Frontal cortex (tissue), 4 donors: ENCODE results near the gene CGN. TPM values are rescaled to one million over a fixed set of nuclear protein-coding genes. Genes with fewer than 3 reads are reported as not detected.

Experiments
- DNase-seq, 2 donors: peaks; one replicate each; pipeline ENCODE4 v3.0.0; 2012; ENCODE audit warnings: low spot score in 2 of 2
- FAIRE-seq: peaks from 2 replicates; lab custom pipeline; 2012; peaks lifted over from hg19 to GRCh38; lab: Jason Lieb, UNC
- total RNA-seq: library from RNA; depleted of rRNA; stranded (reverse); fragments of >200 nt; gene quantifications from one replicate; pipeline ENCODE4 v1.2.3, GENCODE V29; 2014
- donor health status: control.
- donor health status: control.
- donor health status: control.

CGN gene
- total RNA-seq, 1 donor from 2014 or later, result 2.0 TPM

GRCh38 chr1:151495316-151495715 lies 15.9 kb upstream of the CGN start:
- FAIRE-seq, result peak; percentile 87
- DNase-seq, result no peak

GRCh38 chr1:151499365-151499764 lies 11.8 kb upstream of the CGN start:
- no peak for FAIRE-seq
- DNase-seq, result no peak

- DNase-seq, result no peak
- FAIRE-seq, result no peak
Measured at GRCh38 chr1:151499930-151500329, 11.3 kb upstream of the CGN start.

- FAIRE-seq (no peak), DNase-seq (no peak)
Measured at GRCh38 chr1:151501474-151501873, 9.7 kb upstream of the CGN start.

- no peak for DNase-seq
- FAIRE-seq, result no peak
Measured at GRCh38 chr1:151502035-151502700, 9.0 kb upstream of the CGN start.

DNA sequence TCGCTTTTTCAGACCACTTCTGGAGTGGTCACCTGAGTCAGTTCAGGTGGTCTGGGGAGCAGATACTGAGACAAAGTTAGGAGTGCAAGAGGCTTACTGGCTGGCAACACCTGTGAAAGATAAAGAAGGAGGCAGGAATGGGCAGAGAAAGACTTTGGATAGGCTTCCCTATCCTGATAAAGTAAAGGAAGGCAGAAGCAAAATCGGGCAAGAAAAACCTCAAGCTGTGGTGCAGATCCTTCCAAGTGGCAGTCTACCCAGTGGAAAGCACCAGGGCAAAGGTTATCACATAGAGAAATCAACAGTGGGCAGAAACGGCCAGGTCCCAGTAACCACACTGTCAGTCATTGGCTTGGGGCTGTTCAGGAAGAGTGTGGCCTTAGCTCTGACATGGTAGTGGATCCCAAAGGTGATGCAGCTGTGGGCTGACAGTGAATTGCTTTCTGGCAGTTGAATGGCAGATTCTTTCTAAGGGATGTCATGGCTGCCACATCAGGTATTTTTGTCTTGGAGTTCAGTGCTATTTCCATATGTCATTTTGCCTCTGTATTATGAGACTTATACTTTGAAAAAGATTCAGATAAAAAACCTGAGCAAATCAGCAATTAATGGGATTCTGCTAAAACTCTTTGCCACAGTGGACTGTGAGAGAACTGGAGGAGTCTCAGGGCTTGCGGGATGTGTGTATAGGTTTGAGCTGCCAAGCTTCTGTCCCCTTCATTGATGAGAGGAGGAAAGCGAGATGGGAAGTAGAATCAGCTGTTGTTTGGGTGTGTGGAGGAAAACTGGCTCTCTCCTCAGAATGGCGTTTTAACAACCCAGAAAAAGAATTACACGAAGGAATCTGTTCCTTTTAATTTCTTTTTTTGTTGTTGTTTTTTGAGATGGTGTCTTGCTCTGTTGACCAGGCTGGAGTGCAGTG lies 8.1 kb upstream of the CGN start:
- no peak for FAIRE-seq
- no peak for DNase-seq

DNA sequence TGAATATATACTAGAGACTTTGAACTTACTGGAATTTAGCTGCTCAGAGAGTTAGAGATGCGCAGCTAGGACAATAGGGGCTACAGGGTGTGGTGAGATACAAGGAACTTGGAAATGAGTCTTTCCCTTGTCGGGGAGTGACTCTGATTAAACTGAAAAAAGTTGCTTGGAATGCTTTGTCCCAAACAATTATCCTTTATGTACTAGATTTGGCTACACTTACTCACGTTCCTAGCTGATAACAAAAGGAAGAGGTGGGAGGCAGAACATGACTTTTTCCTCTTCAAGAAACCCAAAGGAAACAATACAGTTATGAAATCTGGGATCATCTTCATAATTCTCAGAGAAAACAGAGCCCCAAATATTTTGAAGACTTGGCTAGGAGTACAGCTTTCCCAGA lies 6.9 kb upstream of the CGN start:
- FAIRE-seq (no peak), DNase-seq (no peak)

DNA sequence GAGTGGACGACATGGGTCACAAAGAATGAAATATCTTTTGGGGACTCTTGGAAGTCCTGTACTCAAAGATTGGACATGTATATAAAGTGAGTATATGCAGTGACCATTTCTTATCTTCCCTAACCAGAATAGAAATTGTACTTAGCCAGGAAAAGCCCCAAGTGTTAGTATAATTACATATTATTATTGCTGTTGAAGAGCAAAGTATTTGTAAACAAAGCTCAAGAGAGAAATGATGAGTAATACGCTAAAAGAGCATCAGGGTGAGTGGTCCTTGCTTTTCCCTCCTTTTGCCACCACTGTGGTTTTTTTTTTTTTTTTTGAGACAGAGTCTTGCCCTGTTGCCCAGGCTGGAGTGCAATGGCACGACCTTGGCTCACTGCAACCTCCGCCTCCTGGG lies 6.4 kb upstream of the CGN start:
- DNase-seq (no peak), FAIRE-seq (no peak)

- FAIRE-seq, result no peak
- DNase-seq, result no peak
Measured at GRCh38 chr1:151508833-151509232, 2.4 kb upstream of the CGN start.

- FAIRE-seq, result no peak
- no peak for DNase-seq
Measured at GRCh38 chr1:151509350-151510019, 1.7 kb upstream of the CGN start.

- FAIRE-seq, result no peak
- DNase-seq, result no peak
Measured at GRCh38 chr1:151510020-151510405, 1.2 kb upstream of the CGN start.

- DNase-seq (no peak), FAIRE-seq (no peak)
Measured at GRCh38 chr1:151510614-151510956, 602 bp upstream of the CGN start.

GRCh38 chr1:151511636-151512215 lies 539 bp downstream of the CGN start:
- DNase-seq (no peak), FAIRE-seq (no peak)

GRCh38 chr1:151512326-151512725 lies 1.1 kb downstream of the CGN start:
- DNase-seq, result no peak
- no peak for FAIRE-seq

GRCh38 chr1:151512801-151513625 lies 1.8 kb downstream of the CGN start:
- no peak for DNase-seq

DNA sequence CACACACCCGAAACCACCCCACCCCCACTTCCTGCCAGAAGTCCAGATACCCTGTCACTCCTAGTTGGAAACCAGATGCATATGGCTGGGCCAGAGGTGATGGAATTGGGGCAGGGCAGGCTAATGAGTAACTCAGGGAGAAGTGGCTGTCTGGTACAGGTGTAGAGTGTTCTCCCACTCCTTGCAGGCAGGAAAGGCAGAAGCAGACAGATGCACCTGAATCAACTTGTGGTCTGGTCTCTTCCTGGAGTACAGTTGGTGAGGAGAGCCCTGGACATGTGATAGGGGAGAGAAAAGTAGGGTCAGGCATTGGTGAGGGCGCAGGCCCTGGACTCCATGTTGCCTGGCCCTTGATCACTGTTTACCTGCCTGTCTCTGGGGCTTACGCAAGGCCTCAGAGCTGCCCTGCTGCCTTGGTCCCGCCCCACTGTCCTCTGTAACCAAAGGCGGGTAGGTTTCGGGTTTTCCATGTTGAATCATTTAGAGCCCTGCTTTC lies 2.5 kb downstream of the CGN start:
- no peak for DNase-seq
- no peak for FAIRE-seq

More at GRCh38 chr1:151512801-151513625, 1.8 kb downstream of the CGN start:
- FAIRE-seq, result no peak

DNA sequence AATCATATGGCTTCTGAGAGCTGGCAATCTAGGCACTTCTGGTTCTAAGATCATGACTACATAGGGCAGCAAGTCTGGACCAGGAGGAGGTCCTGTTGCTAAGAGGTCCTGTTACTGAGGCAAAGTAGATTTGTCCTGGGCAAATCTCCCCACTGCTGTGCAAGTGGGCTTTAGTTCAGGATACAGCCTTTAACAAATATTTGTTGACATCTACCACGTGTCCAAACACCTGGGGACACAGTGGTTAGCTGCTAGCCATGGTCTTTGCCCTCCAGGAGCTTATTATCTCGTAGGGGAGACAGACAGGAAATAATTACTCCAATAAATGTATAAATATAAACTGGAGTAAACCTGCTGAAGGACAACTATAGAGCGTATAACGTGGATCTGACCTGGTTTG lies 3.2 kb downstream of the CGN start:
- FAIRE-seq (no peak), DNase-seq (no peak)

GRCh38 chr1:151515265-151515664 lies 4.1 kb downstream of the CGN start:
- DNase-seq, result no peak

DNA sequence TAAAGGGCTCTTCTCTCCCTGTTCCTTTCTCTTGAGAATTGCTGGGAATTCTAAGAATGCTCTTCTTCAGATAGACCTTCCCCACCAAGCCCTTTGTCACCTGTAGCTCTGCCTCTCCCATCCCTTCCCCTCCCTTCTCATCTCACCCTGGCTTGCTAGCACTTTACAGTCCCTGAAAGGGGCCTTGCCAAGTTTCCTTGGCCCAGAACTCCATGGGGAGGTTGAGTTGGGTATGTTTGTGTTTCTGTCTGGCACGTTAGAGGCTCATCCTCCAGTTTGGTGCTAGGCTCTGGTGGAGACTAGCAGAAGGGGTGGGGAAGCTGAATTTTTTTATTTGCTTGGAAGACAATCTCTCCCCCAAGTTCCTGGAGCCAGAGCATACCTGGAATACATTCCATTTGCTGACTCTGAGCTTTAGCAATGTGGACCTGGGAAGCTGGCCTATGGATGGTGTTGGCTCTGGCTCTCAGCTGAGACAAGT lies 4.9 kb downstream of the CGN start:
- no peak for DNase-seq
- no peak for FAIRE-seq

More at GRCh38 chr1:151515265-151515664, 4.1 kb downstream of the CGN start:
- no peak for FAIRE-seq
